ENCODE measurements around the gene LRRIQ4.

GRCh38 chr3:169787791-169788190 lies 24.9 kb upstream of the LRRIQ4 start:
- TF ChIP-seq OSR1 (CRISPR knock-in tag; IDR thresholded peaks at IDR 0.05): no peak
- no peak for TF ChIP-seq ISL1 (CRISPR knock-in tag; IDR thresholded peaks at IDR 0.05)
- TF ChIP-seq ZNF70 (CRISPR knock-in tag; IDR thresholded peaks at IDR 0.05): no peak
- no peak for TF ChIP-seq ZFP3 (CRISPR knock-in tag; IDR thresholded peaks at IDR 0.05)
- TF ChIP-seq PATZ1 (CRISPR knock-in tag; IDR thresholded peaks at IDR 0.05; ENCODE audit: borderline replicate concordance): no peak
- TF ChIP-seq BACH2 (CRISPR knock-in tag; IDR thresholded peaks at IDR 0.05; ENCODE audit: borderline replicate concordance): no peak
- TF ChIP-seq CREB5 (CRISPR knock-in tag; IDR thresholded peaks at IDR 0.05; ENCODE audit: low read depth): no peak
- TF ChIP-seq ZFP30 (CRISPR knock-in tag; IDR thresholded peaks at IDR 0.05): no peak
